Prostate gland (tissue), 2 donors: ENCODE measurements around the gene VEZT. TPM values are rescaled to one million over a fixed set of nuclear protein-coding genes. Genes with fewer than 3 reads are reported as not detected.

Source experiments
- DNase-seq: peaks from one replicate; pipeline ENCODE4 v3.0.0-alpha.2; 2019; ENCODE audit warnings: low spot score
- H3K27ac ChIP-seq, 2 donors: fragments of 200-600 bp; sonication (generic); 2 replicates each; pipeline ENCODE4 v1.5.1; 2017 to 2019
- H3K27me3 ChIP-seq: fragments of 200-600 bp; sonication (generic); replicated peaks from 2 replicates; pipeline ENCODE4 v1.5.1; 2019; ENCODE audit not compliant: insufficient read depth
- H3K36me3 ChIP-seq, 2 donors: fragments of 200-600 bp; sonication (generic); 1 replicate in 1 of 2; 2 replicates in 1 of 2; pipeline versions ENCODE4 v1.5.1 to v1.8.1; 2017 to 2019
- H3K4me1 ChIP-seq: fragments of 200-600 bp; sonication (generic); replicated peaks from 2 replicates; pipeline ENCODE4 v1.5.1; 2019
- H3K4me3 ChIP-seq, 2 donors: fragments of 200-600 bp; sonication (generic); 2 replicates each; pipeline ENCODE4 v1.5.1; 2017 to 2019
- H3K9me3 ChIP-seq: fragments of 200-600 bp; sonication (generic); 2 replicates; pipeline ENCODE4 v1.5.1; 2017
- CTCF ChIP-seq, 4 experiments: fragments of 200-600 bp in 2 of 4; fragments of 450-650 bp in 2 of 4; sonication (generic) in 2 of 4; IDR thresholded peaks; 1 replicate in 3 of 4; 2 replicates in 1 of 4; pipeline ENCODE4 v1.5.1; 2016 to 2019; ENCODE audit warnings: antibody characterized with exemption in 4 of 4, mild to moderate bottlenecking in 2 of 4, moderate library complexity in 2 of 4
- POLR2A ChIP-seq: fragments of 450-650 bp; IDR thresholded peaks from one replicate; pipeline ENCODE4 v1.6.1; 2016; ENCODE audit warnings: antibody characterized with exemption, mild to moderate bottlenecking
- POLR2AphosphoS5 ChIP-seq: sonication (generic); formaldehyde crosslinking; IDR thresholded peaks from one replicate; pipeline ENCODE4 v1.6.1; 2017; ENCODE audit warnings: antibody characterized with exemption
- WGBS: methylation state at CpG from one replicate; pipeline ENCODE4 v1.1.5; 2018; 5-methylcytosine and 5-hydroxymethylcytosine counted together
- intact Hi-C: fragments of 100-400 bp; cut with DNase I; formaldehyde crosslinking; loops from one replicate; pipeline ENCODE4 v1.14.2; 2022
- total RNA-seq, 2 donors: library from RNA; depleted of rRNA; stranded (reverse); fragments of >200 nt; gene quantifications; one replicate each; pipeline ENCODE4 v1.1.0, GENCODE V29; 2016

Gene VEZT
- total RNA-seq, 2 donors from 2014 or later = 37.4 to 81.6 TPM

- TF ChIP-seq POLR2AphosphoS5 (no peak), CTCF (IDR thresholded peaks at IDR 0.05) (no peak), POLR2A (no peak)
- DNase-seq = no peak
- no peak overlapping the region for H3K4me3 ChIP-seq
- 76% methylated on average over 4 of the region's 4 CpGs for WGBS
- no peaks in the 10 kb centered on the region for H3K4me1 ChIP-seq
- no peaks in the 10 kb centered on the region for H3K9me3 ChIP-seq
- H3K27me3 ChIP-seq = no peaks in the 10 kb centered on the region
- intact Hi-C loops = no loop called here
- no peak overlapping the region for H3K27ac ChIP-seq
- no peaks in the 10 kb centered on the region for H3K36me3 ChIP-seq
Measured at GRCh38 chr12:95241761-95242506, 24.3 kb downstream of the VEZT start.

- Histone ChIP-seq H3K4me3 (no peak overlapping the region), H3K4me1 (no peaks in the 10 kb centered on the region), H3K27ac (no peak overlapping the region), H3K9me3 (no peaks in the 10 kb centered on the region), H3K27me3 (no peaks in the 10 kb centered on the region), H3K36me3 (no peaks in the 10 kb centered on the region)
- intact Hi-C loops = no loop called here
- TF ChIP-seq POLR2AphosphoS5 = no peak
- no peak for TF ChIP-seq CTCF (IDR thresholded peaks at IDR 0.05)
- TF ChIP-seq POLR2A = no peak
- no peak for DNase-seq
- 82% methylated on average over 4 of the region's 4 CpGs for WGBS
Measured at GRCh38 chr12:95243497-95244183, 26.0 kb downstream of the VEZT start.

GRCh38 chr12:95244350-95244749, 26.7 kb downstream of the VEZT start:
- no peaks in the 10 kb centered on the region for H3K36me3 ChIP-seq
- TF ChIP-seq POLR2A (no peak), CTCF (IDR thresholded peaks at IDR 0.05) (no peak), POLR2AphosphoS5 (no peak)
- H3K27ac ChIP-seq = no peak overlapping the region
- DNase-seq = no peak
- no peaks in the 10 kb centered on the region for H3K9me3 ChIP-seq
- intact Hi-C loops = no loop called here
- H3K4me3 ChIP-seq = no peak overlapping the region
- H3K27me3 ChIP-seq = no peaks in the 10 kb centered on the region
- H3K4me1 ChIP-seq = no peaks in the 10 kb centered on the region
- WGBS = 90% methylated on average over 3 of the region's 3 CpGs

GRCh38 chr12:95248095-95248494, 30.5 kb downstream of the VEZT start:
- no peak for DNase-seq
- TF ChIP-seq CTCF (IDR thresholded peaks at IDR 0.05) (no peak), POLR2A (no peak), POLR2AphosphoS5 (no peak)
- Histone ChIP-seq H3K36me3 (no peaks in the 10 kb centered on the region), H3K27ac (no peak overlapping the region), H3K4me3 (no peak overlapping the region), H3K27me3 (no peaks in the 10 kb centered on the region), H3K9me3 (no peaks in the 10 kb centered on the region), H3K4me1 (no peaks in the 10 kb centered on the region)
- 58% methylated on average over 1 of the region's 1 CpG for WGBS
- intact Hi-C loops = no loop called here
